SK-N-SH treated with all-trans-retinoic acid at 6 μM for 48 hours (cell line): Measurements from ENCODE around the gene SLC27A5.

Source experiments
- ATAC-seq: fragments of 200-7000 bp; cut with Tn5 transposase; 3 replicates; pipeline ENCODE4 v1.9.1; 2020; ENCODE audit warnings: mild to moderate bottlenecking, moderate library complexity
- ARNTL ChIP-seq: fragments of 450-650 bp; formaldehyde crosslinking; IDR thresholded peaks from 2 replicates; pipeline ENCODE4 v1.5.0; 2020; ENCODE audit warnings: low read depth, mild to moderate bottlenecking, moderate library complexity, borderline replicate concordance
- BACH2 ChIP-seq: fragments of 250-450 bp; sonication (Bioruptor Pico); IDR thresholded peaks from 2 replicates; pipeline ENCODE4 v1.9.0; 2021; ENCODE audit warnings: mild to moderate bottlenecking, borderline replicate concordance
- CSDC2 ChIP-seq: fragments of 250-450 bp; sonication (Bioruptor Pico); IDR thresholded peaks from 2 replicates; pipeline ENCODE4 v1.5.0; 2020; ENCODE audit warnings: mild to moderate bottlenecking, moderate library complexity
- CSRNP3 ChIP-seq: fragments of 250-450 bp; sonication (Bioruptor Pico); IDR thresholded peaks from 2 replicates; pipeline ENCODE4 v1.5.1; 2021; ENCODE audit warnings: mild to moderate bottlenecking, moderate library complexity
- ESRRG ChIP-seq: fragments of 250-450 bp; sonication (Bioruptor Pico); IDR thresholded peaks from 2 replicates; pipeline ENCODE4 v1.6.1; 2021; ENCODE audit warnings: mild to moderate bottlenecking
- GLIS3 ChIP-seq: fragments of 250-450 bp; sonication (Bioruptor Pico); IDR thresholded peaks from 2 replicates; pipeline ENCODE4 v1.5.0; 2020; ENCODE audit warnings: mild to moderate bottlenecking, moderate library complexity
- ISL1 ChIP-seq: fragments of 250-450 bp; sonication (Bioruptor Pico); IDR thresholded peaks from 2 replicates; pipeline ENCODE4 v2.1.2; 2022; ENCODE audit warnings: mild to moderate bottlenecking, moderate library complexity
- OSR1 ChIP-seq: fragments of 250-450 bp; sonication (Bioruptor Pico); IDR thresholded peaks from 2 replicates; pipeline ENCODE4 v1.8.0; 2022; ENCODE audit warnings: moderate library complexity, mild to moderate bottlenecking, inconsistent platforms
- PATZ1 ChIP-seq: fragments of 250-450 bp; sonication (Bioruptor Pico); IDR thresholded peaks from 2 replicates; pipeline ENCODE4 v1.8.0; 2020; ENCODE audit warnings: mild to moderate bottlenecking, moderate library complexity, borderline replicate concordance
- POU6F1 ChIP-seq: fragments of 250-450 bp; sonication (Bioruptor Pico); IDR thresholded peaks from 2 replicates; pipeline ENCODE4 v1.8.0; 2021; ENCODE audit warnings: low read depth, mild to moderate bottlenecking, moderate library complexity, borderline replicate concordance
- PPARA ChIP-seq: fragments of 250-450 bp; sonication (Bioruptor Pico); IDR thresholded peaks from 2 replicates; pipeline ENCODE4 v1.5.0; 2020; ENCODE audit warnings: mild to moderate bottlenecking, borderline replicate concordance
- RARB ChIP-seq: fragments of 250-450 bp; sonication (Bioruptor Pico); IDR thresholded peaks from 2 replicates; pipeline ENCODE4 v1.8.0; 2021; ENCODE audit warnings: mild to moderate bottlenecking, moderate library complexity
- SNAI2 ChIP-seq: fragments of 250-450 bp; sonication (Bioruptor Pico); IDR thresholded peaks from 2 replicates; pipeline ENCODE4 v1.5.0; 2020; ENCODE audit warnings: mild to moderate bottlenecking, moderate library complexity
- TCF4 ChIP-seq: fragments of 250-450 bp; sonication (Bioruptor Pico); IDR thresholded peaks from 2 replicates; pipeline ENCODE4 v1.8.0; 2021; ENCODE audit warnings: mild to moderate bottlenecking, moderate library complexity, borderline replicate concordance
- TOX ChIP-seq: fragments of 250-450 bp; sonication (Bioruptor Pico); IDR thresholded peaks from 2 replicates; pipeline ENCODE4 v1.8.0; 2021; ENCODE audit warnings: mild to moderate bottlenecking, moderate library complexity, borderline replicate concordance
- TSHZ2 ChIP-seq: fragments of 250-450 bp; sonication (Bioruptor Pico); IDR thresholded peaks from 2 replicates; pipeline ENCODE4 v1.5.0; 2020; ENCODE audit warnings: mild to moderate bottlenecking, moderate library complexity
- ZC3H10 ChIP-seq: fragments of 250-450 bp; sonication (Bioruptor Pico); IDR thresholded peaks from 2 replicates; pipeline ENCODE4 v1.5.1; 2021; ENCODE audit warnings: mild to moderate bottlenecking, moderate library complexity
- ZFP3 ChIP-seq: fragments of 250-450 bp; sonication (Bioruptor Pico); IDR thresholded peaks from 2 replicates; pipeline ENCODE4 v1.5.0; 2020; ENCODE audit warnings: mild to moderate bottlenecking, moderate library complexity
- ZFP30 ChIP-seq: fragments of 450-650 bp; formaldehyde crosslinking; IDR thresholded peaks from 2 replicates; pipeline ENCODE4 v1.5.0; 2022; ENCODE audit warnings: mild to moderate bottlenecking, moderate library complexity
- ZNF565 ChIP-seq: fragments of 450-650 bp; formaldehyde crosslinking; conservative IDR thresholded peaks from 2 replicates; pipeline ENCODE4 v1.5.0; 2020; ENCODE audit warnings: low read depth, mild to moderate bottlenecking, moderate library complexity
- ZNF70 ChIP-seq: fragments of 450-650 bp; formaldehyde crosslinking; IDR thresholded peaks from 2 replicates; pipeline ENCODE4 v1.5.0; 2020; ENCODE audit warnings: mild to moderate bottlenecking, moderate library complexity
- ZNF8 ChIP-seq: fragments of 450-650 bp; formaldehyde crosslinking; IDR thresholded peaks from 2 replicates; pipeline ENCODE4 v1.5.0; 2020; ENCODE audit warnings: mild to moderate bottlenecking, moderate library complexity

The SLC27A5 gene

GRCh38 chr19:58468216-58468839, 43.5 kb downstream of the SLC27A5 start:
- no peak for ATAC-seq
- no peak for TF ChIP-seq PATZ1

- TF ChIP-seq ZNF70 (CRISPR knock-in tag) (no peak), SNAI2 (CRISPR knock-in tag) (no peak), CSDC2 (CRISPR knock-in tag) (no peak), PATZ1 (no peak), CSRNP3 (CRISPR knock-in tag) (no peak), ZNF565 (CRISPR knock-in tag) (no peak), GLIS3 (no peak), ZNF8 (CRISPR knock-in tag) (no peak), ZC3H10 (CRISPR knock-in tag) (no peak), ZFP3 (CRISPR knock-in tag) (no peak), ESRRG (CRISPR knock-in tag) (no peak), PPARA (no peak), RARB (CRISPR knock-in tag) (no peak), OSR1 (CRISPR knock-in tag) (no peak), TOX (CRISPR knock-in tag) (no peak), TCF4 (CRISPR knock-in tag) (no peak), ZFP30 (no peak), ARNTL (CRISPR knock-in tag) (no peak)
- peak; percentile 94 for ATAC-seq
These were observed 44.8 kb downstream of the SLC27A5 start, which contains the start of gene ZNF324 for GRCh38 chr19:58466760-58467589. Gene ZNF324 (plus strand): TSS chr19:58467080. CDS start chr19:58469186, 2,106 bp downstream.

- ATAC-seq: peak; percentile 44
- TF ChIP-seq RARB (CRISPR knock-in tag): no peak
- no peak for TF ChIP-seq TCF4 (CRISPR knock-in tag)
- no peak for TF ChIP-seq SNAI2 (CRISPR knock-in tag)
- no peak for TF ChIP-seq OSR1 (CRISPR knock-in tag)
- TF ChIP-seq ZNF565 (CRISPR knock-in tag): no peak
- TF ChIP-seq POU6F1: no peak
- TF ChIP-seq CSDC2 (CRISPR knock-in tag): no peak
- no peak for TF ChIP-seq ISL1 (CRISPR knock-in tag)
- TF ChIP-seq ZNF8 (CRISPR knock-in tag): no peak
- TF ChIP-seq ESRRG (CRISPR knock-in tag): no peak
- no peak for TF ChIP-seq TOX (CRISPR knock-in tag)
- no peak for TF ChIP-seq CSRNP3 (CRISPR knock-in tag)
- TF ChIP-seq BACH2 (CRISPR knock-in tag): no peak
- no peak for TF ChIP-seq ZFP30
- no peak for TF ChIP-seq TSHZ2 (CRISPR knock-in tag)
- TF ChIP-seq PATZ1: no peak
- no peak for TF ChIP-seq ZNF70 (CRISPR knock-in tag)
These were observed 45.6 kb downstream of the SLC27A5 start for GRCh38 chr19:58466089-58466759.
